NCI-H1105 (cell line): ENCODE results near the gene BZW1.

Experiments used
- DNase-seq: peaks from one replicate; lab custom pipeline; 2025; lab: John Stamatoyannopoulos, UW

The BZW1 gene

GRCh38 chr2:200811333-200812121 is at the start of gene BZW1:
Gene BZW1, plus strand, starts transcription at chr2:200811910. Its CDS starts 1,308 bp downstream, at chr2:200813218.
- peak; percentile 92 for DNase-seq

DNA sequence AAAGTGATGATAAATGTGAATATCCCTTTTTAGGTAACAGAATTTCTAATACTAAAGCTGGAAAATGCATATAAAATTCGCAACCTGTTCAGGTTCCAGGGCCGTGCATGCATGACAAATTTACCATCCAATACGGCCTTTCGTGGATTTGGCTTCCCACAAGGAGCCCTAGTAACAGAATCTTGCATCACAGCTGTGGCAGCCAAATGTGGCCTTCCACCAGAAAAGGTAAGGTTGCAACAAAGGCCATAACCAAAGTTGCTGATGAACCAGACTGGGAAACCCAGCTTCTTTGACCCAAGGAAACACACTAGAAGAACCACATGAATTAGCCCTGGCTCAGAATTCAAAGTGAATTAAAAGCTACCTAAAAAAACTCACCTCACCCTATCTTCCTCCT is 49.6 kb upstream of the BZW1 start:
- DNase-seq, result no peak

- no peak for DNase-seq
These were observed 48.3 kb upstream of the BZW1 start for GRCh38 chr2:200763422-200763821.

- DNase-seq, result no peak
These were observed 46.4 kb upstream of the BZW1 start for GRCh38 chr2:200765139-200765951.

DNA sequence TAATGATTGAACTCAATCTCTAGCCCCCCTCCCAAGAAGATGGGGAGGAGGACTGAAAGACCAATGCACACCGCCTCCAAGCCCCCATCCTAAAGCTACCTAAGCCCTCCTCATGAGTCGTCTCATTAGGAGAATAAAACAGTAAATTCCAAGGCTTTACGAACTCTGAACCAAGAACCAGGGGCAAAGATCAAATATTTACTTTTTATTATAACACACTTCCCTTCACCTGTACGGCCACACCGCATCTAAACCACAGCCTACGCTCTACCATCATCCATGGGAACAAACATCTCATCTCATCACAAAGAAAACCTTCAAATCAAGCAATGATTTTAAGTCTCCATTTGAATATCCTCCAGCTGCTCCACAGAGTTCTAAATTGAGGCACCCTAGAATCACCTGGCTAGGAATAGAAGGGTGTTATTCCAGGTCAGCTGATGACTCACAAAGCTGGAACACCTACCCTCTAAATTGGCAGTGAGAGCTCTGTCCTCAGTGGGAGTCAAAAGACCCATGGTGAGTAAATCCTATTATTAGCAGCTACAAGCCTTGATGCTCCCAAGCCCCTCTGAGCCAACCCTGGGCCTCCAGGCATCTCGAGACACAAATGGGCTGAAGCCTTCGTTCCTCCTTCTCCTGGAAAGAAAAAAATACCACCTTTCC is 45.6 kb upstream of the BZW1 start:
- DNase-seq, result no peak

GRCh38 chr2:200767111-200767885 is 44.4 kb upstream of the BZW1 start:
- DNase-seq, result no peak

DNA sequence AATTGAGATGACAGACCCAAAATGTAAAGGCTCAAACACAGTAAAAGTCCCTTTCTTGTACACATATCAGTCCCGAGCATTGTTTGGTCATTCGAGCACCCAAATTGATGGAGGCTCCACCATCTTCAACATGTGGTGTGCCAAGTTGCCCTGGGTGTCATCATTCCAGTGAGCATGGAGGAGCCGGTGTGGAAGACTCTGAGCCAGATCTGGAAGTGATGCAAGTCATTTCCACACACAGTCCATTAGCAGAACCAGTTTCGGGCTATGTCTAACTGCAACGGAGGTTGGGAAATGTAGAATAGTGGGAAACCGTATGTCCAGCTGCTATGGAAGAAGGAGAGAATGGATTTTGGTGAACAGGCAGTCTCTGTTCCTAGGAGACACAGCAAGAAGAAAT is 40.9 kb upstream of the BZW1 start:
- no peak for DNase-seq

DNA sequence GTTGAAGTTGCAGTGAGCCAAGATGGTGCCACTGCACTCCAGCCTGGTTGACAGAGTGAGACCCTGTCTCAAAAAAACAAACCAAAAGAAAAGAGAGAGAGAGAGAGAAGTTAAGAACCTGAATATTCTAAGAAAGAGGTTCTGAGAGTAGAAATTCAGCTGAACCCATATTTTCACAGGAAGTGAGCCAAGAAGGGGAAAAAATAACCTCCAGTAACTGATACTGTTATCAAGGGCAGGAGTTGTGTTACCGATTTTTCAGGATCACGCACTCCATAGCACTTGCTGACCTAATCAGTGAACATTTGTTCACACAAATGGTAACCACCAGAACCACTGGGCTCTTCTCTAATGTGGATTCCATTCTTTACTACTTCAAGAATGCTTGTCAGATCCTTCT is 39.1 kb upstream of the BZW1 start:
- no peak for DNase-seq

- DNase-seq, result no peak
These were observed 38.6 kb upstream of the BZW1 start for GRCh38 chr2:200773083-200773482.

DNA sequence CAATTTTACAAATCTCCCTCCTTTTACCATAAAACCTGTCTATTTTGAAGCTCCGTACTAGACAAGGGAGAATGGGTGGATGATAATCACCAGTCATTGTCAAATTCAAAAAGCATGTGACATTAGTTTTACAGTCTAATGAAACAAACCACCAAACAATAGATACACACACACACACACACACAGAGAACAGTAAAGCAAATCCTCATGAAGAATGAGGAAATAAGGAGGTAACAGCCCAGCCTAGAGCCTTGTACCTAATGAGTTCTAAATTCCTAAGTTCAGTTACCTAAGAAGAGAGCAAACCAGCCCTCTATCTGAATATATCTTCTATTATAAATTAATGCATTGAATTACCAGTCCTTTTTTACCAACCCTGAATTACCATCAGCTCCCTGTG is 36.8 kb upstream of the BZW1 start:
- DNase-seq, result no peak

GRCh38 chr2:200777275-200777674 is 34.4 kb upstream of the BZW1 start:
- DNase-seq, result no peak

- no peak for DNase-seq
These were observed 33.7 kb upstream of the BZW1 start for GRCh38 chr2:200778038-200778437.

- DNase-seq, result no peak
These were observed 32.5 kb upstream of the BZW1 start for GRCh38 chr2:200779214-200779613.

DNA sequence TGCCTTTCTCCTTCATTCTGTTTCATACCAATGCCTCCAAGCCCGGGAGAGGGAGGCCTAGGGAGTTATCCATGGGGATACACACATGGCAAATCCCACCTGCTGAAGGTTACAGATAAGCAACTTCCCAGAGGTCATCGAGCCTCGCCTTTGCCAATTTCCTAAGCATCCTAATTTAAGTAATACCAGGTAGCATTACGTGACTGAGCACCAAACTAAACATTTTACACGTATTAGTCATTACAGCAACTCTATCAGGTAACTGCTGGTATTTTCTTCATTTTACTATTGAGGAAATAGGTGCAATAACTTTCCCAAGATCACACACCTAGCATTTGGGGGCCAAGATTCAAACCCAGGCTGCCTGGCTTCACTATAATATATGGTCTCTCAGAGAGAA is 30.1 kb upstream of the BZW1 start:
- DNase-seq, result no peak

DNA sequence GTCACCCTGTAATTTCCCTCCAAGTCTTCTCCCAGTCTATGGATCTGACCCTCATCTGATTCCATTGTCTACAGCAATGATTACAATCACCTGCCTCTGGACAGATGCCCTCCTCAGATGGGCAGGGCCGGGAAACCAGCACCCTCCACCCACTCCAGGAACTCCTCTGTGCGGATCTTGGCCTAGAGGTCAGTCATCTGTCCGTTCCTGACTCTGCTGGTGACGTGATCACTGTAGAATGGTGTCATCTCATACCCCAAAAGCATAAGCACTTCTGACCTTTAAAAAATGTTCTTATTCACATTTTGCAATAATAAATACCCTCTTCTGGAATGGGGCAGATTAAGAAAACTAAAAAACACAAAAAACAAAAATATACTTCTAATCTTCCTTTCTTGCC is 29.5 kb upstream of the BZW1 start:
- no peak for DNase-seq

DNA sequence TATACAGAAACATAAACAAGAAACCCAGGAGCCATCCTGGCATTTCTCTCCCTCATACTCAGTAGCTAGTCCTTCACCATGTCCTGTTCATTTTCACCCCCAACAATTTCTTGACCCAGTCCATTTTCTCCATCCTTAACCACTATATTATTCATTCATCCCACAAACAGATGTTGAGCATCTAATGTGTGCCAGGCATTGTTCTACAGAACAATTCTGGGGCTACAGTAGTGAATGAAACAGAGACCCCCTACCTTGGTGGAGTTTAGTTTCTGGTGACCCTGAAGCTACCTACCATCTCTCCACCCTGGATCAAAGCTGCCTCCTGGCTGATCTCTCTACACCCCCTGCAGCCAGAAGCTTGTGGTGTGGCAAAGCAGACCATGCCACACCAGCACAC is 27.5 kb upstream of the BZW1 start:
- no peak for DNase-seq

DNA sequence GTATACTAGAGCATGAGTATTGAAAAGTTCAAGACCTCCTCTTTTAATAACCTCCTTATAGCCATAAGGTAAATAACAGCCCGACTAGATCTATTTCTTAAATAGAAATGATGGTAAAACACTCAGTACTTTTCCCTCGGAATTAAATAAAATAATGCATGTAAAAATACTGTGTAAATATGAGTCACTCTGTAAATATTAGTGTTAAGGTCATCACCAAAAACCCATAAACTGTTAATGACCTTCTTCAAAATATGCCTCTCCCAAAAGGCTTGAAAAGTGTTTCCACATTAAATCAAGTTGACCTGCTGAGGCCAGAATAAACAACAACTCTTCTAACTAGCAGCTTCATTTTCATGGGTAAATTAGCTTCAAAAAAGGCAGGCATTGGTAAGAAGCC is 25.3 kb upstream of the BZW1 start:
- DNase-seq, result no peak

DNA sequence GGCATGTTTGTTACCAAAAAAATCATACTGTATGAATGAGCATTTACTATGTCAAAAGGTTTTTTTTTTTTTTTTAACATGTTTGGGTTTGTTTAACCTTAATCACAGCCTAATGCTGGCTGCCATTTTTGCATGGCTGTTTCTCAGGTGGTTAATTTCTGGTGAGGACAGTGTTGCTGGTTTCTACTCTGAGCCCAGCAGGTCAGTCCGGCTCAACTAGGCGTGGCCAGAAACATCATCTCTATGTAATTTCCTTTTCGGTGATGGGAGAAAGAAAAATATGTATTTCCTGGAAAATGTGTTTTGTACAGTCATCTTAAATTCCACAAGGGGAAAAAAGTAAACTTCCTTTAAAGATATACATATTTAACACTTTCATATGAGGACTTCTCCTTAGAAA is 24.9 kb upstream of the BZW1 start:
- no peak for DNase-seq

- DNase-seq, result no peak
These were observed 24.2 kb upstream of the BZW1 start for GRCh38 chr2:200787351-200788120.

GRCh38 chr2:200788121-200788718 is 23.5 kb upstream of the BZW1 start:
- no peak for DNase-seq

GRCh38 chr2:200790185-200790584 is 21.5 kb upstream of the BZW1 start:
- no peak for DNase-seq
